Measurements from ENCODE around the gene SH3RF3.

SH3RF3 gene

GRCh38 chr2:109237792-109238191 lies 108.8 kb downstream of the SH3RF3 start:
- no peak overlapping the region for H2AK5ac ChIP-seq (ENCODE audit: low read length, severe bottlenecking)
- DNase-seq: no peak
- no peak overlapping the region for H3K14ac ChIP-seq (ENCODE audit: low read length in 2 of 2)
- WGBS: 88% methylated on average over 1 of the region's 2 CpGs
- H3K9me3 ChIP-seq (ENCODE audit: control insufficient read depth, low read length): no peaks in the 10 kb centered on the region
- no peak overlapping the region for H4K8ac ChIP-seq (ENCODE audit: low read length)
- peak overlapping the region in 1 of 2 experiments; percentile 55 for H2BK12ac ChIP-seq (ENCODE audit: low read length in 2 of 2)
- no peak overlapping the region for H2AFZ ChIP-seq (ENCODE audit: low read depth, low read length)
- H3K18ac ChIP-seq (ENCODE audit: low read depth in 1 of 2, low read length in 2 of 2): peak overlapping the region; percentile 6 to 82
- H3K27me3 ChIP-seq (ENCODE audit: control insufficient read depth in 1 of 2, insufficient read depth in 1 of 2, low read length in 2 of 2): peaks cover 0 to 9% of the 10 kb centered on the region in 2 experiments
- no peak overlapping the region for H2BK5ac ChIP-seq (ENCODE audit: low read depth, low read length, poor library complexity, severe bottlenecking)
- no peak overlapping the region for H3K23ac ChIP-seq (ENCODE audit: low read length in 2 of 2)
- peaks cover 18% of the 10 kb centered on the region for H3K4me1 ChIP-seq (ENCODE audit: control insufficient read depth, insufficient read depth, low read depth, low read length)
- no peak overlapping the region for H3K4me2 ChIP-seq (ENCODE audit: low read length, poor library complexity, severe bottlenecking)
- no peak overlapping the region for H3K9ac ChIP-seq (ENCODE audit: low read length)
- H3K79me1 ChIP-seq (replicated peaks; ENCODE audit: low read length, poor library complexity, severe bottlenecking): peaks cover 27% of the 10 kb centered on the region
- no peak overlapping the region for H3K4me3 ChIP-seq (ENCODE audit: insufficient read depth in 1 of 2, low read depth in 1 of 2, low read length in 2 of 2)
- peak overlapping the region in 1 of 2 experiments; percentile 79 for H3K4ac ChIP-seq (ENCODE audit: low read depth in 1 of 2, low read length in 2 of 2)
- no peak overlapping the region for H4K91ac ChIP-seq (ENCODE audit: low read length)
- H2BK120ac ChIP-seq (ENCODE audit: low read depth, low read length): no peak overlapping the region
- no peak overlapping the region for H2BK15ac ChIP-seq (ENCODE audit: low read depth, poor library complexity, severe bottlenecking)
- no peak overlapping the region for H3K27ac ChIP-seq (ENCODE audit: low read length, poor library complexity, severe bottlenecking)
- no peaks in the 10 kb centered on the region for H3K36me3 ChIP-seq (ENCODE audit: control insufficient read depth in 1 of 2, insufficient read depth in 2 of 2, low read depth in 1 of 2, low read length in 2 of 2)

GRCh38 chr2:109238580-109238979 lies 109.6 kb downstream of the SH3RF3 start:
- H3K4ac ChIP-seq (ENCODE audit: low read depth in 1 of 2, low read length in 2 of 2): peak overlapping the region in 1 of 2 experiments; percentile 60
- H3K79me1 ChIP-seq (replicated peaks; ENCODE audit: low read length, poor library complexity, severe bottlenecking): peaks cover 26% of the 10 kb centered on the region
- peak; percentile 97 for DNase-seq
- no peak overlapping the region for H2AFZ ChIP-seq (ENCODE audit: low read depth, low read length)
- H3K18ac ChIP-seq (ENCODE audit: low read depth in 1 of 2, low read length in 2 of 2): peak overlapping the region; percentile 50 to 67
- WGBS: 35% methylated on average over 4 of the region's 4 CpGs
- H3K9ac ChIP-seq (ENCODE audit: low read length): no peak overlapping the region
- no peak overlapping the region for H4K8ac ChIP-seq (ENCODE audit: low read length)
- H2BK5ac ChIP-seq (ENCODE audit: low read depth, low read length, poor library complexity, severe bottlenecking): no peak overlapping the region
- peaks cover 0 to 2% of the 10 kb centered on the region in 2 experiments for H3K27me3 ChIP-seq (ENCODE audit: control insufficient read depth in 1 of 2, insufficient read depth in 1 of 2, low read length in 2 of 2)
- H3K4me2 ChIP-seq (ENCODE audit: low read length, poor library complexity, severe bottlenecking): no peak overlapping the region
- H3K4me1 ChIP-seq (ENCODE audit: control insufficient read depth, insufficient read depth, low read depth, low read length): peaks cover 21% of the 10 kb centered on the region
- no peak overlapping the region for H3K4me3 ChIP-seq (ENCODE audit: insufficient read depth in 1 of 2, low read depth in 1 of 2, low read length in 2 of 2)
- no peak overlapping the region for H3K27ac ChIP-seq (ENCODE audit: low read length, poor library complexity, severe bottlenecking)
- H2BK120ac ChIP-seq (ENCODE audit: low read depth, low read length): peak overlapping the region; percentile 91
- no peak overlapping the region for H2AK5ac ChIP-seq (ENCODE audit: low read length, severe bottlenecking)
- no peak overlapping the region for H3K23ac ChIP-seq (ENCODE audit: low read length in 2 of 2)
- peak overlapping the region; percentile 84 for H4K91ac ChIP-seq (ENCODE audit: low read length)
- H3K36me3 ChIP-seq (ENCODE audit: control insufficient read depth in 1 of 2, insufficient read depth in 2 of 2, low read depth in 1 of 2, low read length in 2 of 2): no peaks in the 10 kb centered on the region
- H2BK12ac ChIP-seq (ENCODE audit: low read length in 2 of 2): peak overlapping the region in 1 of 2 experiments; percentile 93
- no peak overlapping the region for H3K14ac ChIP-seq (ENCODE audit: low read length in 2 of 2)
- no peaks in the 10 kb centered on the region for H3K9me3 ChIP-seq (ENCODE audit: control insufficient read depth, low read length)
- no peak overlapping the region for H2BK15ac ChIP-seq (ENCODE audit: low read depth, poor library complexity, severe bottlenecking)

GRCh38 chr2:109239720-109240119 lies 110.7 kb downstream of the SH3RF3 start:
- Histone ChIP-seq H3K14ac (ENCODE audit: low read length in 2 of 2) (no peak overlapping the region), H3K4ac (ENCODE audit: low read depth in 1 of 2, low read length in 2 of 2) (peak overlapping the region; percentile 49 to 75), H2BK15ac (ENCODE audit: low read depth, poor library complexity, severe bottlenecking) (peak overlapping the region; percentile 95), H3K27ac (ENCODE audit: low read length, poor library complexity, severe bottlenecking) (no peak overlapping the region), H3K23ac (ENCODE audit: low read length in 2 of 2) (no peak overlapping the region), H3K9me3 (ENCODE audit: control insufficient read depth, low read length) (no peaks in the 10 kb centered on the region), H3K18ac (ENCODE audit: low read depth in 1 of 2, low read length in 2 of 2) (peak overlapping the region; percentile 30 to 85), H2BK12ac (ENCODE audit: low read length in 2 of 2) (peak overlapping the region in 1 of 2 experiments; percentile 7), H3K4me2 (ENCODE audit: low read length, poor library complexity, severe bottlenecking) (no peak overlapping the region), H3K27me3 (ENCODE audit: control insufficient read depth in 1 of 2, insufficient read depth in 1 of 2, low read length in 2 of 2) (no peaks in the 10 kb centered on the region), H4K91ac (ENCODE audit: low read length) (peak overlapping the region; percentile 64), H4K8ac (ENCODE audit: low read length) (peak overlapping the region; percentile 27), H3K79me1 (replicated peaks; ENCODE audit: low read length, poor library complexity, severe bottlenecking) (peaks cover 29% of the 10 kb centered on the region), H2BK120ac (ENCODE audit: low read depth, low read length) (peak overlapping the region; percentile 74), H3K36me3 (ENCODE audit: control insufficient read depth in 1 of 2, insufficient read depth in 2 of 2, low read depth in 1 of 2, low read length in 2 of 2) (no peaks in the 10 kb centered on the region), H2AFZ (ENCODE audit: low read depth, low read length) (no peak overlapping the region), H2BK5ac (ENCODE audit: low read depth, low read length, poor library complexity, severe bottlenecking) (no peak overlapping the region), H3K9ac (ENCODE audit: low read length) (no peak overlapping the region), H2AK5ac (ENCODE audit: low read length, severe bottlenecking) (no peak overlapping the region), H3K4me1 (ENCODE audit: control insufficient read depth, insufficient read depth, low read depth, low read length) (peaks cover 21% of the 10 kb centered on the region), H3K4me3 (ENCODE audit: insufficient read depth in 1 of 2, low read depth in 1 of 2, low read length in 2 of 2) (no peak overlapping the region)
- WGBS: 19% methylated on average over 4 of the region's 6 CpGs
- DNase-seq: peak; percentile 81

GRCh38 chr2:109242210-109242653 lies 113.2 kb downstream of the SH3RF3 start:
- H3K4ac ChIP-seq (ENCODE audit: low read depth in 1 of 2, low read length in 2 of 2): peak overlapping the region; percentile 84 to 85
- H2AK5ac ChIP-seq (ENCODE audit: low read length, severe bottlenecking): no peak overlapping the region
- peaks cover 28% of the 10 kb centered on the region for H3K79me1 ChIP-seq (replicated peaks; ENCODE audit: low read length, poor library complexity, severe bottlenecking)
- H4K91ac ChIP-seq (ENCODE audit: low read length): peak overlapping the region; percentile 96
- H3K36me3 ChIP-seq (ENCODE audit: control insufficient read depth in 1 of 2, insufficient read depth in 2 of 2, low read depth in 1 of 2, low read length in 2 of 2): no peaks in the 10 kb centered on the region
- H3K9me3 ChIP-seq (ENCODE audit: control insufficient read depth, low read length): no peaks in the 10 kb centered on the region
- H2BK15ac ChIP-seq (ENCODE audit: low read depth, poor library complexity, severe bottlenecking): no peak overlapping the region
- no peak overlapping the region for H3K4me2 ChIP-seq (ENCODE audit: low read length, poor library complexity, severe bottlenecking)
- H2BK12ac ChIP-seq (ENCODE audit: low read length in 2 of 2): peak overlapping the region; percentile 80 to 95
- H3K27ac ChIP-seq (ENCODE audit: low read length, poor library complexity, severe bottlenecking): no peak overlapping the region
- 90% methylated on average over 7 of the region's 7 CpGs for WGBS
- H3K4me3 ChIP-seq (ENCODE audit: insufficient read depth in 1 of 2, low read depth in 1 of 2, low read length in 2 of 2): peak overlapping the region; percentile 2 to 12
- peak overlapping the region in 1 of 2 experiments; percentile 80 for H3K14ac ChIP-seq (ENCODE audit: low read length in 2 of 2)
- H3K18ac ChIP-seq (ENCODE audit: low read depth in 1 of 2, low read length in 2 of 2): peak overlapping the region; percentile 85 to 89
- H2BK5ac ChIP-seq (ENCODE audit: low read depth, low read length, poor library complexity, severe bottlenecking): no peak overlapping the region
- no peak for DNase-seq
- H3K4me1 ChIP-seq (ENCODE audit: control insufficient read depth, insufficient read depth, low read depth, low read length): peaks cover 21% of the 10 kb centered on the region
- peak overlapping the region; percentile 67 for H2BK120ac ChIP-seq (ENCODE audit: low read depth, low read length)
- peak overlapping the region; percentile 73 for H4K8ac ChIP-seq (ENCODE audit: low read length)
- H3K23ac ChIP-seq (ENCODE audit: low read length in 2 of 2): peak overlapping the region in 1 of 2 experiments; percentile 84
- no peaks in the 10 kb centered on the region for H3K27me3 ChIP-seq (ENCODE audit: control insufficient read depth in 1 of 2, insufficient read depth in 1 of 2, low read length in 2 of 2)
- no peak overlapping the region for H2AFZ ChIP-seq (ENCODE audit: low read depth, low read length)
- peak overlapping the region; percentile 69 for H3K9ac ChIP-seq (ENCODE audit: low read length)

Data from mesenchymal stem cell (in vitro differentiated cells and primary cell).